Measurements from ENCODE around the gene GPAT2. TPM values are rescaled to one million over a fixed set of nuclear protein-coding genes. Genes with fewer than 3 reads are reported as not detected.
"Not testable (repeated sequence)": the region's sequence is repeated elsewhere in the genome, so short reads cannot be mapped to it uniquely, and the experiment has no call there.

The GPAT2 gene
- total RNA-seq, 1 experiment from 2014 or later: 0.14 TPM

DNA sequence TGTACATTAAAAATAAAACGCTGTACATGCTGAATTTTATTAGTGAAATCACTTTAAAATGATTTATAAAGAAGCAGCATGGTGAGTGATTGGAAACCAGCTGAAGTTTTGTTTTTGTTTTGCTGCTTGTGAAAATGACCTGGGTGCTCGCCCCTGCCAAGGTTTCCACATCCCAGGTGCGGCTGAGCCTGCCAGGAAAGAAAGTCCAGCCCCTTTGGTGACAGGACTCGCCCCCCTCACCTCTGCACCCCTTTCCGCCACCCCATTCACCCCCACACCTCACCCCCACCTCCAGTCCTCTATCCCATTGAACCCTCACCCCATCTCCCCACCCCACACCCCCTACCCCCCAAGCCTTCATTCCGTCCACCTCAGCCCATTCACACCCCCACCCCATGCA is 43.8 kb downstream of the GPAT2 start:
- DNase-seq; H3K36me3 ChIP-seq (replicated peaks; ENCODE audit: control insufficient read depth, insufficient read depth, low read length); H3K4me3 ChIP-seq (ENCODE audit: insufficient read depth, low read depth, low read length); H3K27me3 ChIP-seq (ENCODE audit: control insufficient read depth, insufficient read depth, low read length): not testable (repeated sequence)

Other genes starting within 250 kb of the GPAT2 start
- gene ANKRD36C, start 43.1 kb downstream of the GPAT2 start, total RNA-seq (2014; rRNA removed; shearing (Covaris generic)): 2.4 and 4.8 TPM in 2 replicates
- gene ADRA2B, start 81.7 kb upstream of the GPAT2 start, total RNA-seq (2014; rRNA removed; shearing (Covaris generic)): 1.6 and 1.9 TPM in 2 replicates
- gene ASTL, start 103.6 kb upstream of the GPAT2 start, total RNA-seq (2014; rRNA removed; shearing (Covaris generic)): not detected in 2 replicates
- 2.0 and 3.6 TPM in 2 replicates for gene DUSP2, start 110.5 kb upstream of the GPAT2 start, total RNA-seq (2014; rRNA removed; shearing (Covaris generic))
- 233 and 253 TPM in 2 replicates for gene STARD7, start 173.9 kb upstream of the GPAT2 start, total RNA-seq (2014; rRNA removed; shearing (Covaris generic))
- gene TMEM127, start 231.1 kb upstream of the GPAT2 start, total RNA-seq (2014; rRNA removed; shearing (Covaris generic)): 13.4 and 13.8 TPM in 2 replicates
- gene CIAO1, start 231.3 kb upstream of the GPAT2 start, total RNA-seq (2014; rRNA removed; shearing (Covaris generic)): 108 and 111 TPM in 2 replicates

Data from H7 (cell line).